ENCODE data around the gene PSMB5.

Gene PSMB5

GRCh38 chr14:23057757-23058653, 23.3 kb upstream of the PSMB5 start:
- Histone ChIP-seq H3K9ac (ENCODE audit: low read length) (peak overlapping the region; percentile 71), H3K27me3 (replicated peaks; ENCODE audit: control insufficient read depth, insufficient read depth, low read length) (no peaks in the 10 kb centered on the region), H3K4me3 (ENCODE audit: low read length) (peak overlapping the region; percentile 74), H3K36me3 (ENCODE audit: control insufficient read depth, insufficient read depth, low read length, severe bottlenecking) (peaks cover 44% of the 10 kb centered on the region), H3K9me3 (ENCODE audit: control insufficient read depth, low read length) (no peaks in the 10 kb centered on the region), H3K4me1 (ENCODE audit: control insufficient read depth, insufficient read depth, low read length) (peaks cover 18% of the 10 kb centered on the region)
- peak; percentile 94 for DNase-seq (ENCODE audit: low read depth)

- Histone ChIP-seq H3K4me3 (ENCODE audit: low read length) (peak within 1 kb of the TSS; percentile 74), H3K27me3 (replicated peaks; ENCODE audit: control insufficient read depth, insufficient read depth, low read length) (no peaks in the 10 kb centered on the region), H3K9me3 (ENCODE audit: control insufficient read depth, low read length) (no peaks in the 10 kb centered on the region), H3K4me1 (ENCODE audit: control insufficient read depth, insufficient read depth, low read length) (peaks cover 13% of the 10 kb centered on the region), H3K36me3 (ENCODE audit: control insufficient read depth, insufficient read depth, low read length, severe bottlenecking) (peaks cover 35% of the 10 kb centered on the region), H3K9ac (ENCODE audit: low read length) (peak within 1 kb of the TSS; percentile 71)
- peak; percentile 90 for DNase-seq (ENCODE audit: low read depth)
Measured at GRCh38 chr14:23056956-23057756, 22.5 kb upstream of the PSMB5 start, which contains the start of gene CDH24. Gene CDH24, minus strand, starts transcription at chr14:23057520. Its CDS starts 1,787 bp downstream, at chr14:23055733.

DNA sequence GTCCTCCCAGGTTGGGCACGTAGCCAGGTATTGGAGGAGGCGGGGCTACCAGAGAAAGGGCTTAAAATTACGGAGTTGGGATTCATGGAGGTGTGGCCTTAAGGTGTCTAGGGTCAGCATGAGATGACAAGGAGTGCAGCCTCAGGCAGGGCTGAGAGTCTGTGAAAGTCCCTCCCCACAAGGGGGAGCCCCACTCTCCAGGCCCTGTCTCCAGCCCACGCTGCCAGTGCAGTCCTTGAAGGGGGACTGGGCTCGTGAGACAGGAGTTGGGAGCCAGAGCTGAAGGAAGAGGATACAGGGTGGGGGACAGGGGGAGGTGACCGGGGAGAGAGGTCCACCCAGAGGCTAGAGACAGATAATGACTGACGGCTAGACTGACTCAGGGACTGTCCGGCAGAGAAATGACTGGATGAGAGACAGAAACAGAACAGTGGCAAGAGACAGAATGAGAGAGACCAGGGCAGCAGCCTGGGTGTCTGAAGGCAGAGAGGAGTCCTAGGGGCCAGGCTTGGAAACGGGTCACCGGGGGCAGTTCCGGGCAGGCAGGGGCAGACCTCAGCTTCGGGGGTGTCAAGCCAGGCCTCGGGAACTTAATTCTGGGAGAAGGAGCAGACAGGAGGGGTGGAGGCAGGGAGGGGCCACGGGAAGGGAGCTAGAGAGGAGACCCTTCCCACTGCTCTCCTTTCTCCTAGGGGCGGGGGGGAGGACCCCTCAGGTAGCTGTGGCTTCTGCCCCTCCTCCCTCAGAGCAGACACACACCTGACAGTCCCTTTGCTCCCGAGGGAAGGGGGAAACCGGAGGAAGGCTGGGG, 21.6 kb upstream of the PSMB5 start:
- H3K9me3 ChIP-seq (ENCODE audit: control insufficient read depth, low read length) = no peaks in the 10 kb centered on the region
- H3K36me3 ChIP-seq (ENCODE audit: control insufficient read depth, insufficient read depth, low read length, severe bottlenecking) = peaks cover 32% of the 10 kb centered on the region
- peak overlapping the region; percentile 62 for H3K9ac ChIP-seq (ENCODE audit: low read length)
- no peak overlapping the region for H3K4me3 ChIP-seq (ENCODE audit: low read length)
- H3K4me1 ChIP-seq (ENCODE audit: control insufficient read depth, insufficient read depth, low read length) = peaks cover 8% of the 10 kb centered on the region
- no peaks in the 10 kb centered on the region for H3K27me3 ChIP-seq (replicated peaks; ENCODE audit: control insufficient read depth, insufficient read depth, low read length)
- DNase-seq (ENCODE audit: low read depth) = peak; percentile 81

DNA sequence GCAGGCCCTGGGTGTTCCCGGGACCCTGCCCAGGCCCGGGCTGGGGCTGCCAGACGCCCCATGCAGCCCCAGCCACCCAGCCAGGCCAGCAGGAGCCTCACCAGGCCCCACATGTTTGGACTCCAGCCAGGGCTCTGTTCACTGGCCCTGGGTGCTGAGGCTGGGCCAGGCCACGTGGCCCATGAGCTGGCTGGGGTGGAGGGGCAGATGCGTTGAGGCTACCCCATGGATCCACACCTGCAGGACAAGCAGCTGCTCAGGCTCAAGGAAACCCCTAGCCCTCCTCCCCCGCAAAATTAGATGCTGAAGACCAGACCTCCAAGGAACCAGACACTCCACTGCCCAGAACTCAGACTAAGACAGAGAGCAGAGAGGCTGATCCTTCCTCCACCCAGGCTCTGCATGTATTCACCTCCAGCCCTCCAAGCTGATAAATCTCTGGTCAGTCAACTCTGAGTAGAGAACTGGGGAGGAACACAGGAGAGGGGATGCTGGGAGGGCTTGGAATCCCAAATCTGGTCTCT, 21.0 kb upstream of the PSMB5 start:
- DNase-seq (ENCODE audit: low read depth) = no peak
- Histone ChIP-seq H3K27me3 (replicated peaks; ENCODE audit: control insufficient read depth, insufficient read depth, low read length) (no peaks in the 10 kb centered on the region), H3K4me1 (ENCODE audit: control insufficient read depth, insufficient read depth, low read length) (peaks cover 8% of the 10 kb centered on the region), H3K4me3 (ENCODE audit: low read length) (no peak overlapping the region), H3K9me3 (ENCODE audit: control insufficient read depth, low read length) (no peaks in the 10 kb centered on the region), H3K9ac (ENCODE audit: low read length) (no peak overlapping the region), H3K36me3 (ENCODE audit: control insufficient read depth, insufficient read depth, low read length, severe bottlenecking) (peaks cover 25% of the 10 kb centered on the region)

- H3K27me3 ChIP-seq (replicated peaks; ENCODE audit: control insufficient read depth, insufficient read depth, low read length) = no peaks in the 10 kb centered on the region
- H3K9ac ChIP-seq (ENCODE audit: low read length) = no peak overlapping the region
- no peak overlapping the region for H3K4me3 ChIP-seq (ENCODE audit: low read length)
- no peak for DNase-seq (ENCODE audit: low read depth)
- H3K36me3 ChIP-seq (ENCODE audit: control insufficient read depth, insufficient read depth, low read length, severe bottlenecking) = peaks cover 20% of the 10 kb centered on the region
- peaks cover 8% of the 10 kb centered on the region for H3K4me1 ChIP-seq (ENCODE audit: control insufficient read depth, insufficient read depth, low read length)
- H3K9me3 ChIP-seq (ENCODE audit: control insufficient read depth, low read length) = no peaks in the 10 kb centered on the region
Measured at GRCh38 chr14:23055147-23055550, 20.4 kb upstream of the PSMB5 start.

DNA sequence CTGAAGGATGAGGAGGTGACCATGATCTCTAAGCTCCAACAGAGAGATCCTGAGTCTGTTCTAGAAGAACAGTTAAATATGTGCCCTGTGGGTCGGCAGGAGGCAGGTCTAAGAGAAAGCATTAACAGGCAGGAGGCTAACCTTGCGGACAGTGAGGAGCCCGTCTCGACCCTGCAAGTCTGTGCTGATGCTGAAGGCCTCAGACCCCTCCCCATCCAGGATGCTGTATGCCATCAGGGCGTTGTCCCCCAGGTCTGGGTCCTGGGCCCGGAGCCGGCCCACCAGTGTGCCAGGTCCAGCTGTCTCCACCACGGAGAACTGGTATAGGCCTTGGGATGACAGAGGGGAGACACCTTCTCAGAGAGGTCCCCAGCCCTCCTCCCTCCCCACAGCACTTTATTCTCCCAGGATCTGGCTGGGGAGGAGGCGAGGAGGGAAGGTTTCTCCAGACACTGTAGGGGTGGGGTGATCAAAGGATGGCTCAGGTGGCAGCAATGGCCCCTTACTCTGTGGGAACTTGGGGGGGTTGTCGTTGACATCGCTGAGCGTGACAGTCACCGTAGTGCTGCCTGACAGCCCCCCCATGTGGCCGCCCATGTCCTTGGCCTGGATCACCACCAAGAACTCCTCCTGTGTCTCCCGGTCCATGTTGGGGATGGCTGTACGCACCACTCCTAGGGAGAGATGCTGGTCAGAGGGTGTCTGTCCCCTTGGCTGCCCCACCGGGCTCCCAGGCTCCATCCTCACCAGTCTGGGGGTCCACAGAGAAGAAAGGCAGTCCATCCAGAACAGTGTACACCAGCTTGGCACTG, 19.5 kb upstream of the PSMB5 start:
- H3K27me3 ChIP-seq (replicated peaks; ENCODE audit: control insufficient read depth, insufficient read depth, low read length) = no peaks in the 10 kb centered on the region
- no peak overlapping the region for H3K9ac ChIP-seq (ENCODE audit: low read length)
- no peaks in the 10 kb centered on the region for H3K9me3 ChIP-seq (ENCODE audit: control insufficient read depth, low read length)
- peaks cover 12% of the 10 kb centered on the region for H3K36me3 ChIP-seq (ENCODE audit: control insufficient read depth, insufficient read depth, low read length, severe bottlenecking)
- H3K4me1 ChIP-seq (ENCODE audit: control insufficient read depth, insufficient read depth, low read length) = peaks cover 8% of the 10 kb centered on the region
- H3K4me3 ChIP-seq (ENCODE audit: low read length) = no peak overlapping the region
- DNase-seq (ENCODE audit: low read depth) = no peak

DNA sequence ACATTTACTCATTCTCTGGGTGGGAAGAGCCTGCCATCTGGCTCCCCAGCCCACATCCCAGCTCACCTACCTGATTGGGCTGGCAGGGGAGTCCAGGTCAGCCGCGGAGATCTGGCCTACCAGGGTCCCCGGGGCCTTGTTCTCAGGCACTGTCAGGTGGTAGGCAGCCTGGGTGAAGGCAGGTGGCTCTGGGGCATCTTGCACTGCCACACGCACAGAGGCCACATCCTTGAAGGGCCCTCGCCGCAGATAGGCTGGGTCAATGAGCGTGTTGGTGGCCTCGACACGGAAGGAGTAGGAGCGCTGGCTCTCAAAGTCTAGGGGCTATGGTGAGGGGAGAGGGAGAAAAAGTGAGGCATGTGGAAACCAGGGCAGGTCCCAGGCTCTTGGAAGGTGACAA, 18.7 kb upstream of the PSMB5 start:
- peaks cover 4% of the 10 kb centered on the region for H3K36me3 ChIP-seq (ENCODE audit: control insufficient read depth, insufficient read depth, low read length, severe bottlenecking)
- no peak for DNase-seq (ENCODE audit: low read depth)
- no peak overlapping the region for H3K4me3 ChIP-seq (ENCODE audit: low read length)
- no peak overlapping the region for H3K9ac ChIP-seq (ENCODE audit: low read length)
- H3K9me3 ChIP-seq (ENCODE audit: control insufficient read depth, low read length) = no peaks in the 10 kb centered on the region
- peaks cover 8% of the 10 kb centered on the region for H3K4me1 ChIP-seq (ENCODE audit: control insufficient read depth, insufficient read depth, low read length)
- no peaks in the 10 kb centered on the region for H3K27me3 ChIP-seq (replicated peaks; ENCODE audit: control insufficient read depth, insufficient read depth, low read length)

DNA sequence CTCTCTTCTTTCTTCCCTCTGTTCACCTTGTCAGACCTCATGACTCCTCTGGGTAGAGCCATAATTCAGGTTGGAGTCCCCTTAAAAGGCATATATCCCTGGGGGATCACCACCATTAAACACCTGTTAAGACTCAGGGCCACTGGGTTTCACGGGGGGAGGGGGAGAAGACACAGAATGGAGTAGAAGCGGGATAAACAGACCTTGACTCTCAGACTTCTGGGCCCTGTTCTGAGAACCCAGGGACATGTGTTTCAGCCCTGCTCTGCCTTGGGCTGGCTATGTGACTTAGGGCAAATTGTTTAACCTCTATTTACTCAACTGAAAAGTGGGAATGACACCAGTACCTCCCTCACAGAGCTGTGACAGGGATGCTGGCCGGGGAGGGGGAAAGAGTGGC, 18.0 kb upstream of the PSMB5 start:
- Histone ChIP-seq H3K4me3 (ENCODE audit: low read length) (no peak overlapping the region), H3K36me3 (ENCODE audit: control insufficient read depth, insufficient read depth, low read length, severe bottlenecking) (no peaks in the 10 kb centered on the region), H3K27me3 (replicated peaks; ENCODE audit: control insufficient read depth, insufficient read depth, low read length) (no peaks in the 10 kb centered on the region), H3K9me3 (ENCODE audit: control insufficient read depth, low read length) (no peaks in the 10 kb centered on the region), H3K4me1 (ENCODE audit: control insufficient read depth, insufficient read depth, low read length) (peaks cover 8% of the 10 kb centered on the region), H3K9ac (ENCODE audit: low read length) (no peak overlapping the region)
- no peak for DNase-seq (ENCODE audit: low read depth)

DNA sequence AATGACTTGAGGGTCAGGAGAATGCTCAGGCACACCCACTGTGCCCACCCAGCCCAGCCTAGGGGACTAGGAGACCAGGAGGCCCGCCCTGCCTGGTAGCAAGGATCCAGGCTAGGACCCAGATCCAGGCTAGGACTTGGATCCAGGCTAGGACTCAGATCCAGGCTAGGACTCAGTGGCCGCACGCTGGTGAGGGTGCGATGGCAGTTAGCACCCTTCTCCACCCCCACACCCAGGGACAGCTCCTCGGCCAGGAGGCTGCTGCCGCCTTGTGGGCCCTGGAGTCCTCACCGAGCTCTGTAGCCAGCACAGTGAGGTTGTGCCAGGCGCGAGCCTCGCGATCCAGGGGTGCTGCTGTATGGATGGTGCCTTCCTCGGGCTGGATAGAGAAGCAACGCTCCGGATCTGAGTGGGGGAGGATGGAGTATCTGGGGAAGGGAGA, 17.5 kb upstream of the PSMB5 start:
- Histone ChIP-seq H3K4me1 (ENCODE audit: control insufficient read depth, insufficient read depth, low read length) (peaks cover 8% of the 10 kb centered on the region), H3K36me3 (ENCODE audit: control insufficient read depth, insufficient read depth, low read length, severe bottlenecking) (no peaks in the 10 kb centered on the region), H3K4me3 (ENCODE audit: low read length) (no peak overlapping the region), H3K9ac (ENCODE audit: low read length) (no peak overlapping the region), H3K9me3 (ENCODE audit: control insufficient read depth, low read length) (no peaks in the 10 kb centered on the region), H3K27me3 (replicated peaks; ENCODE audit: control insufficient read depth, insufficient read depth, low read length) (no peaks in the 10 kb centered on the region)
- no peak for DNase-seq (ENCODE audit: low read depth)
